Fibroblast of lung (primary cell): ENCODE measurements around the gene CIPC.
A peak's percentile ranks its signal among the peaks of the same experiment; 100 is the strongest.

Source experiments
- CTCF ChIP-seq, 2 donors: IDR thresholded peaks in 1 of 2; conservative IDR thresholded peaks in 1 of 2; 1 replicate in 1 of 2; 2 replicates in 1 of 2; pipeline ENCODE4 v1.5.1; 2011 to 2012; ENCODE audit warnings: low read length in 2 of 2, control low read depth in 1 of 2, inconsistent platforms in 1 of 2, low read depth in 1 of 2, mild to moderate bottlenecking in 1 of 2
- EZH2 ChIP-seq: IDR thresholded peaks from 2 replicates; pipeline ENCODE4 v1.5.1; 2012; ENCODE audit warnings: low read length, control low read depth, mild to moderate bottlenecking; ENCODE audit errors: missing control alignments

GRCh38 chr14:77151245-77151644 is 53.2 kb downstream of the CIPC start:
- peak; percentile 53 to 54 for TF ChIP-seq CTCF (conservative IDR thresholded peaks at IDR 0.05 in 1 of 2, IDR thresholded peaks at IDR 0.05 in 1 of 2; ENCODE audit: low read depth in 1 of 2, low read length in 2 of 2)
- TF ChIP-seq EZH2 = no peak
